CD14-positive monocyte (primary cell): ENCODE data around the gene ERC1. TPM values are rescaled to one million over a fixed set of nuclear protein-coding genes. Genes with fewer than 3 reads are reported as not detected.

Experiments used
- DNase-seq, 3 donors: peaks; one replicate each; pipeline ENCODE4 v3.0.0-alpha.2; 2011 to 2022
- H2AFZ ChIP-seq: 2 replicates; pipeline ENCODE4 v1.6.0; 2012; ENCODE audit warnings: mild to moderate bottlenecking, low read depth, low read length, inconsistent platforms; ENCODE audit not compliant: insufficient read depth, poor library complexity, severe bottlenecking
- H3K27ac ChIP-seq, 2 donors: 1 replicate in 1 of 2; 2 replicates in 1 of 2; pipeline ENCODE4 v1.5.1; 2012 to 2013; ENCODE audit warnings: low read length in 2 of 2, control low read depth in 1 of 2, inconsistent platforms in 1 of 2, low read depth in 1 of 2, mild to moderate bottlenecking in 1 of 2
- H3K27me3 ChIP-seq, 2 donors: one replicate each; pipeline versions ENCODE4 v1.6.0 to v1.6.1; 2011 to 2013; ENCODE audit warnings: low read length in 2 of 2; ENCODE audit not compliant: control insufficient read depth in 2 of 2, insufficient read depth in 2 of 2
- H3K36me3 ChIP-seq, 2 donors: replicated peaks in 1 of 2; 1 replicate in 1 of 2; 2 replicates in 1 of 2; pipeline versions ENCODE4 v1.5.1 to v1.6.1; 2012 to 2013; ENCODE audit warnings: low read length in 2 of 2, control low read depth in 1 of 2, inconsistent platforms in 1 of 2, mild to moderate bottlenecking in 1 of 2; ENCODE audit not compliant: insufficient read depth in 2 of 2, control insufficient read depth in 1 of 2
- H3K4me1 ChIP-seq, 2 donors: 1 replicate in 1 of 2; 2 replicates in 1 of 2; pipeline versions ENCODE4 v1.5.1 to v1.6.1; 2012 to 2013; ENCODE audit warnings: low read length in 2 of 2, control low read depth in 1 of 2, inconsistent platforms in 1 of 2, mild to moderate bottlenecking in 1 of 2, moderate library complexity in 1 of 2; ENCODE audit not compliant: insufficient read depth in 2 of 2, control insufficient read depth in 1 of 2
- H3K4me2 ChIP-seq: replicated peaks from 2 replicates; pipeline ENCODE3; 2012; ENCODE audit warnings: low read length, moderate library complexity, mild to moderate bottlenecking; ENCODE audit not compliant: poor library complexity, severe bottlenecking; ENCODE audit errors: extremely low read depth
- H3K4me3 ChIP-seq, 3 experiments: fragments of 200-600 bp in 1 of 3; sonication (generic) in 1 of 3; replicated peaks in 1 of 3; 1 replicate in 2 of 3; 2 replicates in 1 of 3; pipeline ENCODE4 v1.5.1; 2011 to 2013; ENCODE audit warnings: low read length in 3 of 3, mild to moderate bottlenecking in 3 of 3, control low read depth in 2 of 3, low read depth in 2 of 3, inconsistent platforms in 1 of 3, moderate library complexity in 1 of 3
- H3K79me2 ChIP-seq: 2 replicates; pipeline ENCODE4 v1.6.0; 2012; ENCODE audit warnings: mild to moderate bottlenecking, control low read depth, inconsistent platforms, low read length, moderate library complexity; ENCODE audit not compliant: insufficient read depth
- H3K9ac ChIP-seq: 2 replicates; pipeline ENCODE4 v1.6.0; 2017; ENCODE audit warnings: low read length, mild to moderate bottlenecking; ENCODE audit not compliant: insufficient read depth, poor library complexity, severe bottlenecking
- H3K9me3 ChIP-seq, 2 donors: replicated peaks in 1 of 2; 1 replicate in 1 of 2; 2 replicates in 1 of 2; pipeline versions ENCODE4 v1.5.1 to v1.6.1; 2012 to 2013; ENCODE audit warnings: low read length in 2 of 2, control low read depth in 1 of 2; ENCODE audit not compliant: control insufficient read depth in 1 of 2, insufficient read depth in 1 of 2
- H4K20me1 ChIP-seq: 2 replicates; pipeline ENCODE4 v1.6.0; 2012; ENCODE audit warnings: mild to moderate bottlenecking, low read length, control low read depth, moderate library complexity; ENCODE audit not compliant: insufficient read depth
- H3K27ac Mint-ChIP-seq, 7 donors: one replicate each; pipeline ENCODE4 v1.8.0; 2020; ENCODE audit warnings: mild to moderate bottlenecking in 7 of 7, mixed read lengths in 7 of 7, moderate library complexity in 6 of 7, inconsistent platforms in 2 of 7
- H3K27me3 Mint-ChIP-seq, 3 donors: one replicate each; pipeline ENCODE4 v1.8.0; 2021 to 2022; ENCODE audit warnings: low read depth in 3 of 3, mild to moderate bottlenecking in 3 of 3, mixed read lengths in 3 of 3, moderate library complexity in 3 of 3, inconsistent platforms in 1 of 3
- H3K36me3 Mint-ChIP-seq, 2 donors: one replicate each; pipeline ENCODE4 v1.8.0; 2020; ENCODE audit warnings: mixed read lengths in 2 of 2, inconsistent platforms in 1 of 2, mild to moderate bottlenecking in 1 of 2
- H3K4me1 Mint-ChIP-seq: one replicate; pipeline ENCODE4 v1.8.0; 2020; ENCODE audit warnings: mild to moderate bottlenecking, mixed read lengths
- H3K4me3 Mint-ChIP-seq, 2 donors: one replicate each; pipeline ENCODE4 v1.8.0; 2020; ENCODE audit warnings: mild to moderate bottlenecking in 2 of 2, mixed read lengths in 2 of 2, moderate library complexity in 1 of 2
- H3K9me3 Mint-ChIP-seq, 7 donors: one replicate each; pipeline ENCODE4 v1.8.0; 2020 to 2022; ENCODE audit warnings: mixed read lengths in 7 of 7, mild to moderate bottlenecking in 6 of 7, moderate library complexity in 6 of 7, inconsistent platforms in 2 of 7
- CTCF ChIP-seq: fragments of 200-600 bp; IDR thresholded peaks from one replicate; pipeline ENCODE4 v1.8.0; 2022; ENCODE audit warnings: antibody characterized with exemption, mild to moderate bottlenecking
- WGBS: methylation state at CpG from one replicate; pipeline ENCODE4 v1.1.5; 2013; ENCODE audit warnings: missing lambda C conversion rate; ENCODE audit not compliant: insufficient coverage; 5-methylcytosine and 5-hydroxymethylcytosine counted together
- intact Hi-C, 2 donors: fragments of 100-400 bp; cut with micrococcal nuclease; formaldehyde crosslinking; loops; one replicate each; pipeline versions ENCODE4 v1.15.0 to v1.15.1; 2023
- polyA plus RNA-seq, 3 donors: library from polyadenylated mRNA; depleted of rRNA in 1 of 3; unstranded in 2 of 3; stranded (reverse) in 1 of 3; fragments of 300-500 nt in 2 of 3; fragments of >200 nt in 1 of 3; fragmentation: Illumina TruSeq in 2 of 3; gene quantifications; 1 replicate in 2 of 3; 2 replicates in 1 of 3; pipeline ENCODE4 v1.2.3, GENCODE V29; 2012 to 2021

The ERC1 gene
- polyA plus RNA-seq, 3 donors = 4.0 to 14.3 (median 5.1) TPM

- H3K36me3 ChIP-seq = peaks cover 16 to 41% of the 10 kb centered on the region in 2 donors
- H3K9me3 ChIP-seq = no peaks in the 10 kb centered on the region
- no peak overlapping the region for H3K4me2 ChIP-seq
- Mint-ChIP-seq H3K4me1 (peaks cover 10% of the 10 kb centered on the region), H3K27me3 (no peaks in the 10 kb centered on the region), H3K9me3 (no peaks in the 10 kb centered on the region), H3K36me3 (peaks cover 31 to 40% of the 10 kb centered on the region in 2 donors), H3K27ac (peak overlapping the region in 1 of 7 donors; percentile 24), H3K4me3 (no peak overlapping the region)
- H3K4me1 ChIP-seq = peaks cover 0 to 7% of the 10 kb centered on the region in 2 donors
- H3K79me2 ChIP-seq = no peaks in the 10 kb centered on the region
- no peak overlapping the region for H2AFZ ChIP-seq
- no peak overlapping the region for H3K27ac ChIP-seq
- H4K20me1 ChIP-seq = no peaks in the 10 kb centered on the region
- no peaks in the 10 kb centered on the region for H3K27me3 ChIP-seq
- intact Hi-C loops = no loop called here
- no peak overlapping the region for H3K9ac ChIP-seq
- TF ChIP-seq CTCF = no peak
- no CpG with 5 or more reads among the region's 2 CpGs for WGBS
- no peak overlapping the region for H3K4me3 ChIP-seq
- DNase-seq = no peak
These were observed 271.0 kb downstream of the ERC1 start for GRCh38 chr12:1262011-1262410.

DNA sequence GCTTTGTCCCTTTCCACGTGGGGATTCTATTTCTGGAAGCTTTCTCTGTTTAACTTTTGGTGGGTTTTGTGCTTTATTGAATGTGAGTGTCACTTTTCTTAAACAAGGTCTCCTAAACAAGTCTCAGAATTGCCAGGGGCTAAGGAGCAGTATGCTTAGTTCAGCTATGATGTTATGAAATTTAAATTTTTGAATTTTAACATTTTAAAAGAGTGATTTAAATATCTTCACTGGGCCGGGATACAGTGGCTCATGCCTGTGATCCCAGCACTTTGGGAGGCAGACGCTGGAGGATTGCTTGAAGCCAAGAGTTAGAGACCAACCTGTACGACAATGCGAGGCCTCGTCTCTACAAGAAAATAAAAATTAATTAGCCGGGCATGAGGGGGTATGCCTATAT lies 276.2 kb downstream of the ERC1 start:
- no peak overlapping the region for H3K27ac ChIP-seq
- no peaks in the 10 kb centered on the region for H3K27me3 Mint-ChIP-seq

More for the DNA sequence above, 276.2 kb downstream of the ERC1 start:
- no peak for DNase-seq
- no peaks in the 10 kb centered on the region for H3K27me3 ChIP-seq
- H3K9me3 ChIP-seq = no peaks in the 10 kb centered on the region
- no peak overlapping the region for H2AFZ ChIP-seq
- H4K20me1 ChIP-seq = no peaks in the 10 kb centered on the region
- Mint-ChIP-seq H3K4me3 (no peak overlapping the region), H3K4me1 (peaks cover 6% of the 10 kb centered on the region), H3K27ac (peak overlapping the region in 1 of 7 donors; percentile 32), H3K36me3 (peaks cover 30 to 34% of the 10 kb centered on the region in 2 donors), H3K9me3 (peaks cover 0 to 2% (median 0%) of the 10 kb centered on the region in 7 donors)
- no peak overlapping the region for H3K9ac ChIP-seq
- H3K36me3 ChIP-seq = peaks cover 14 to 36% of the 10 kb centered on the region in 2 donors
- intact Hi-C loops = no loop called here
- no peak overlapping the region for H3K4me2 ChIP-seq
- no peak overlapping the region for H3K4me3 ChIP-seq
- 100% methylated on average over 6 of the region's 7 CpGs for WGBS
- no peaks in the 10 kb centered on the region for H3K79me2 ChIP-seq
- TF ChIP-seq CTCF = no peak
- peaks cover 0 to 2% of the 10 kb centered on the region in 2 donors for H3K4me1 ChIP-seq
